ENCODE measurements around the gene OPRL1.

Gene OPRL1

DNA sequence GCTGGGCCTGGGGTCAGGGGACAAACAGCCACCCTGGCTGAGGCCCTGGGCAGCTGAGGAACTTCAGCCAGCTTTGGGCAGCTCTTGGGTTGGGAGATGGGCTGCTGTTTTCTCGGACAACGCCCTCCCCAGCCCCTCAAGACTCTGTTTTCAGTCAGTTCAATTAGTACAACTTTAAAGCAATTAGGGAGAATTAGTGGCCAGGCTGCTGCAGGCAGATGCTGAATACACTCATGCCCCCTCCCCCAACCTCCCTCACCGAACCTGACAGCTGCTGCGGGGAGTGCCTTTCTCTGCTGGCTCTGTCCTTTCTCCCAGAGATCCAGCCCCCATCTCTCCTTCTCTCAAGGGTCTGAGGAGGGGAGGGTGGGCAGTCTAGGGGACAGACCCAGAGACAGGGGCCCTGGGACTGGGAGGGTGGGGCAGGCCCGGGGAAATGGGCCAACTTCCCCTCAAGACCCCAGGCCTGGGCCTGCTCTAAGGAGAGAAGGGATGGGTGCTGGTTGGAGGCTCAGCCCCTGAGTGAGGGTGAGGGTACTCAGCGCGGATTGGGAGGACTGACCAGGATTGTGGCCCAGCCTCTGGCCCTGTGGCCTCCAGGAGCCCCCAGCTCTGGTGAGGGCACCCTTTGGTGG, 66.5 kb downstream of the OPRL1 start:
- H3K36me3 ChIP-seq = no peaks in the 10 kb centered on the region
- no peak overlapping the region for H3K27ac ChIP-seq
- no peaks in the 10 kb centered on the region for H3K27me3 ChIP-seq (ENCODE audit: insufficient read depth, low read depth, severe bottlenecking)
- peak; percentile 33 for DNase-seq
- TF ChIP-seq, protein P1, sequence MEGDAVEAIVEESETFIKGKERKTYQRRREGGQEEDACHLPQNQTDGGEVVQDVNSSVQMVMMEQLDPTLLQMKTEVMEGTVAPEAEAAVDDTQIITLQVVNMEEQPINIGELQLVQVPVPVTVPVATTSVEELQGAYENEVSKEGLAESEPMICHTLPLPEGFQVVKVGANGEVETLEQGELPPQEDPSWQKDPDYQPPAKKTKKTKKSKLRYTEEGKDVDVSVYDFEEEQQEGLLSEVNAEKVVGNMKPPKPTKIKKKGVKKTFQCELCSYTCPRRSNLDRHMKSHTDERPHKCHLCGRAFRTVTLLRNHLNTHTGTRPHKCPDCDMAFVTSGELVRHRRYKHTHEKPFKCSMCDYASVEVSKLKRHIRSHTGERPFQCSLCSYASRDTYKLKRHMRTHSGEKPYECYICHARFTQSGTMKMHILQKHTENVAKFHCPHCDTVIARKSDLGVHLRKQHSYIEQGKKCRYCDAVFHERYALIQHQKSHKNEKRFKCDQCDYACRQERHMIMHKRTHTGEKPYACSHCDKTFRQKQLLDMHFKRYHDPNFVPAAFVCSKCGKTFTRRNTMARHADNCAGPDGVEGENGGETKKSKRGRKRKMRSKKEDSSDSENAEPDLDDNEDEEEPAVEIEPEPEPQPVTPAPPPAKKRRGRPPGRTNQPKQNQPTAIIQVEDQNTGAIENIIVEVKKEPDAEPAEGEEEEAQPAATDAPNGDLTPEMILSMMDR (IDR thresholded peaks at IDR 0.05; ENCODE audit: low read depth, low read length) = no peak
- no peaks in the 10 kb centered on the region for H3K9me3 ChIP-seq (ENCODE audit: severe bottlenecking)
- H3K4me3 ChIP-seq (ENCODE audit: low read depth, low read length) = no peak overlapping the region

DNA sequence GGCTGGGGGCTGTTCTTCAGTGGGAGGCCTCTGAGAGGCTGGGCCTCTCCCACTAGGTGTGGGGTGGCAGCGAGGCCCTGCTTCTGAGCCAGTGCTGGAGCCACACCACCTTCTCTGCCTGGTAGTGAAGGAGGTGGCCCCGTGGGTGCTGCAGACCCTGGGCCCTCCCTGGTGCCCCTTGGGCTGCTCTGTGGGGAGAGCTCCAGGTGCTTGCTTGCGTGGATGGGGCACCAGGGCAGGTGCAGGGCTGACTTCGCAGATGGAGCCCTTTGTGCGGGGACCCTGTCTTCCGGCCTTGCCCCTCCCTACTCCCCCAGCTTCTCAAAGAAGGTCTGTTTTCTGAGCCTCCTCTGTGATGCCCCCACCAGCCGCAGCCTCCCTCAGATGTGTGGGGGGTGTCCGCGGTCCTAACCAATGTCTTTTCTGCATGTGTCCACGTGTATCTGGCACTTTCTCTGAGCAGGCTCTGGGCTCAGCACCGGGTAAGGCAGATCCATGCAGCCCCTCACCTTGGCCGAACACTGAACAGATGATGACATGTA, 67.1 kb downstream of the OPRL1 start:
- no peak for DNase-seq
- no peak overlapping the region for H3K4me3 ChIP-seq (ENCODE audit: low read depth, low read length)
- no peaks in the 10 kb centered on the region for H3K36me3 ChIP-seq
- TF ChIP-seq, protein P1 (IDR thresholded peaks at IDR 0.05; ENCODE audit: low read depth, low read length) = no peak
- H3K9me3 ChIP-seq (ENCODE audit: severe bottlenecking) = no peaks in the 10 kb centered on the region
- no peaks in the 10 kb centered on the region for H3K27me3 ChIP-seq (ENCODE audit: insufficient read depth, low read depth, severe bottlenecking)
- no peak overlapping the region for H3K27ac ChIP-seq

DNA sequence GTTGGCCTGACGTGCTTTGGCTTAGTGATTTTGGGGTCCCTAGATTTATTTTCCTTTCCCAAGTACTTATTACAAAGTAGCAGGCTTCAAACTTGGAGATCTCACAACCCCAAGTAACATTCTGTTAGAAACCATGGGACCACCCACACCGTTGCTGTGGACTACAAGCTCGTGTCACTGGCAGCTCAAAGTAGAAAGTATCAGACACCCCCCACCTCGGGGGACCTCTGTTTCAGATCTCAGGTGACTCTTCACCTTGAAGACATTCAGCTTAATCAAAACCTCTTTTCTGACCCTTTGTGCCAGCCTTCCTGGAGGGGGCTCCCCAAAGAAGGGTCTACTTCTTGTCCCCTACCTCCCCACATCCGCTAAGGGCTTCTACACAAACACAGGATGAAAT, 68.7 kb downstream of the OPRL1 start:
- H3K36me3 ChIP-seq = no peaks in the 10 kb centered on the region
- no peak overlapping the region for H3K27ac ChIP-seq
- TF ChIP-seq, protein P1 (IDR thresholded peaks at IDR 0.05; ENCODE audit: low read depth, low read length) = no peak
- no peaks in the 10 kb centered on the region for H3K27me3 ChIP-seq (ENCODE audit: insufficient read depth, low read depth, severe bottlenecking)
- no peak for DNase-seq
- no peaks in the 10 kb centered on the region for H3K9me3 ChIP-seq (ENCODE audit: severe bottlenecking)
- H3K4me3 ChIP-seq (ENCODE audit: low read depth, low read length) = no peak overlapping the region

DNA sequence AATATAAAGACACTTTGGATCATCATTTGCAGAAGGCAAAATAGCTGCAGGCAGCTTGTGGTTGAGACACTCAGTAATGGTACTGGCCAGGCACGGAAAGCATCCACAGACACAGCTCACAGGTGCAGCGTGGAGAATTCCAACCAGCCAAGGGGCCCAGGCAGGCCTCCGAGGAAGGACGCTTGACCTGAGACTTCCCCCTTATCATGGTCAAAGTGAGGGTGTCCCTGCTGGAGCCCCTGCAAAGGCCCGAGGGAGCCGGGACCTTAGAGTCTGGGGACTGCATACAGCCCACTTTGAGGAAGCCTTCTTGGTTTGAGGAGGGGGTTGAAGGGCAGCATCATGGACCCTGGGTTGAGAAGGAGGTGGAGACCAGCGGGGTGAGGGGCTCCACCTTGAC, 69.3 kb downstream of the OPRL1 start:
- no peak overlapping the region for H3K4me3 ChIP-seq (ENCODE audit: low read depth, low read length)
- DNase-seq = no peak
- no peak overlapping the region for H3K27ac ChIP-seq
- no peaks in the 10 kb centered on the region for H3K27me3 ChIP-seq (ENCODE audit: insufficient read depth, low read depth, severe bottlenecking)
- no peaks in the 10 kb centered on the region for H3K36me3 ChIP-seq
- TF ChIP-seq, protein P1 (IDR thresholded peaks at IDR 0.05; ENCODE audit: low read depth, low read length) = no peak
- H3K9me3 ChIP-seq (ENCODE audit: severe bottlenecking) = no peaks in the 10 kb centered on the region

GRCh38 chr20:64149809-64150560, 70.1 kb downstream of the OPRL1 start:
- Histone ChIP-seq H3K9me3 (ENCODE audit: severe bottlenecking) (no peaks in the 10 kb centered on the region), H3K36me3 (no peaks in the 10 kb centered on the region), H3K27ac (no peak overlapping the region), H3K27me3 (ENCODE audit: insufficient read depth, low read depth, severe bottlenecking) (no peaks in the 10 kb centered on the region), H3K4me3 (ENCODE audit: low read depth, low read length) (no peak overlapping the region)
- TF ChIP-seq, protein P1 (IDR thresholded peaks at IDR 0.05; ENCODE audit: low read depth, low read length) = no peak
- no peak for DNase-seq

Data from WERI-Rb-1 (cell line).